WTC11 (cell line): ENCODE measurements around the gene ZDHHC14. TPM values are rescaled to one million over a fixed set of nuclear protein-coding genes. Genes with fewer than 3 reads are reported as not detected.

Experiments
- ATAC-seq: fragments of 200-7000 bp; cut with Tn5 transposase; 2 replicates; pipeline ENCODE4 v1.10.0; 2021; ENCODE audit warnings: mild to moderate bottlenecking, moderate library complexity
- CTCF ChIA-PET: fragments of 300-600 bp; sonication (Branson Sonifier 250); formaldehyde crosslinking; loops from one replicate; lab custom pipeline; 2021; ENCODE audit warnings: antibody characterized with exemption; lab: Charles Lee
- POLR2A ChIA-PET: fragments of 350-600 bp; sonication (Branson Sonifier 250); formaldehyde crosslinking; loops from one replicate; lab custom pipeline; 2021; ENCODE audit warnings: antibody characterized with exemption; lab: Charles Lee
- DNase-seq: peaks from one replicate; pipeline ENCODE4 v3.0.0; 2021; ENCODE audit warnings: low spot score
- H3K27ac Mint-ChIP-seq: 2 replicates; pipeline ENCODE4 v1.8.0; 2021; ENCODE audit warnings: mixed read lengths
- H3K27me3 Mint-ChIP-seq: 2 replicates; pipeline ENCODE4 v1.8.0; 2021; ENCODE audit warnings: low read depth, mild to moderate bottlenecking, moderate library complexity, mixed read lengths
- H3K36me3 Mint-ChIP-seq: 2 replicates; pipeline ENCODE4 v1.8.0; 2021; ENCODE audit warnings: mixed read lengths
- H3K4me1 Mint-ChIP-seq: 2 replicates; pipeline ENCODE4 v1.8.0; 2022; ENCODE audit warnings: mixed read lengths
- H3K4me3 Mint-ChIP-seq: 2 replicates; pipeline ENCODE4 v1.8.0; 2021; ENCODE audit warnings: mild to moderate bottlenecking, moderate library complexity, mixed read lengths
- H3K9me3 Mint-ChIP-seq: 2 replicates; pipeline ENCODE4 v1.8.0; 2021; ENCODE audit warnings: mixed read lengths
- ARID4B ChIP-seq: sonication (generic); formaldehyde crosslinking; IDR thresholded peaks from 2 replicates; pipeline ENCODE4 v1.8.0; 2023; ENCODE audit warnings: missing genetic modification reagents, mild to moderate bottlenecking, borderline replicate concordance
- ATF6 ChIP-seq: sonication (generic); formaldehyde crosslinking; IDR thresholded peaks from 2 replicates; pipeline ENCODE4 v1.8.1; 2023; ENCODE audit warnings: mild to moderate bottlenecking, missing genetic modification reagents
- GABPB1 ChIP-seq: sonication (generic); formaldehyde crosslinking; IDR thresholded peaks from 2 replicates; pipeline ENCODE4 v1.8.1; 2023; ENCODE audit warnings: mild to moderate bottlenecking, missing genetic modification reagents
- HMGXB4 ChIP-seq: sonication (generic); formaldehyde crosslinking; IDR thresholded peaks from 2 replicates; pipeline ENCODE4 v1.8.1; 2023; ENCODE audit warnings: mild to moderate bottlenecking, moderate library complexity, missing genetic modification reagents
- JUN ChIP-seq: sonication (generic); formaldehyde crosslinking; IDR thresholded peaks from 2 replicates; pipeline ENCODE4 v1.8.0; 2023; ENCODE audit warnings: mild to moderate bottlenecking, missing genetic modification reagents
- MXD4 ChIP-seq: fragments of 250-450 bp; sonication (Bioruptor Pico); IDR thresholded peaks from 2 replicates; pipeline ENCODE4 v1.8.0; 2021; ENCODE audit warnings: mild to moderate bottlenecking, moderate library complexity, borderline replicate concordance
- NR2C2 ChIP-seq: sonication (generic); formaldehyde crosslinking; IDR thresholded peaks from 2 replicates; pipeline ENCODE4 v1.8.0; 2022; ENCODE audit warnings: mild to moderate bottlenecking, missing genetic modification reagents
- NR3C1 ChIP-seq: sonication (generic); formaldehyde crosslinking; conservative IDR thresholded peaks from 2 replicates; pipeline ENCODE4 v1.8.1; 2023; ENCODE audit warnings: low read depth, mild to moderate bottlenecking, missing genetic modification reagents
- SP1 ChIP-seq: sonication (generic); formaldehyde crosslinking; conservative IDR thresholded peaks from 2 replicates; pipeline ENCODE4 v1.8.1; 2022; ENCODE audit warnings: missing genetic modification reagents
- USF1 ChIP-seq: sonication (generic); formaldehyde crosslinking; IDR thresholded peaks from 2 replicates; pipeline ENCODE4 v1.8.0; 2022; ENCODE audit warnings: mild to moderate bottlenecking, missing genetic modification reagents
- total RNA-seq: library from RNA; stranded (reverse); gene quantifications from 3 replicates; pipeline ENCODE4 v1.2.3, GENCODE V29; 2021
- TF ChIP-seq, protein P1 (sequence below): fragments of 250-450 bp; sonication (Bioruptor Pico); IDR thresholded peaks from 2 replicates; pipeline ENCODE4 v1.8.0; 2021; ENCODE audit warnings: mild to moderate bottlenecking

Gene ZDHHC14
- total RNA-seq, 1 experiment from 2014 or later: 6.6 TPM

DNA sequence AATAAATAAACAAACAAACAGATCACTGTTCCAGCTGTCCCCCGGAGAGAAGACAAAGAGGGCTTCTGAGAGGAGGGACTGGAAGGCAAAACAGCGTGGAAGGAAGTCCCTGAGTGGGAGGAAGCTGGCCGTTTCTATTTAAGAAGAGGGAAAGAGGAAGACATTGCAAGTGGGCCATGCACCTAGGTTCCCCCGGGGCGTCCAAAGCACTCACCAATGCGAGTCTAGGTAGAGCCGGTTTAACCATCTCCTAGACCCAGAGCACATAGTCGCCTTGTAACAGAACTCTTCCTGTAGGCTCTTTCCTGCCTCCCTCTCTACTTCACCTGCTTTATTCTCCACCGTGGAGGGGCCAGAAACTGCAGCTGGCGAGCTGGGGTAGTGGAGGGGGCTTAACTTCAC, 158.4 kb downstream of the ZDHHC14 start:
- no peak overlapping the region for H3K27ac Mint-ChIP-seq
- ChIA-PET CTCF (no interaction called here), POLR2A (no interaction called here)
- peaks cover 8% of the 10 kb centered on the region for H3K36me3 Mint-ChIP-seq
- peaks cover under 1% of the 10 kb centered on the region; the same call in 1 of the 2 replicates for H3K9me3 Mint-ChIP-seq
- ATAC-seq: no peak
- H3K27me3 Mint-ChIP-seq: no peaks in the 10 kb centered on the region
- H3K4me3 Mint-ChIP-seq: no peak overlapping the region
- H3K4me1 Mint-ChIP-seq: peaks cover 34% of the 10 kb centered on the region
- DNase-seq: no peak
- TF ChIP-seq USF1 (no peak), HMGXB4 (CRISPR knock-in tag) (no peak), ATF6 (CRISPR knock-in tag) (no peak), SP1 (CRISPR knock-in tag) (no peak), ARID4B (CRISPR knock-in tag) (no peak), JUN (CRISPR knock-in tag) (no peak), NR2C2 (CRISPR knock-in tag) (no peak), MXD4 (no peak)
- TF ChIP-seq, protein P1, sequence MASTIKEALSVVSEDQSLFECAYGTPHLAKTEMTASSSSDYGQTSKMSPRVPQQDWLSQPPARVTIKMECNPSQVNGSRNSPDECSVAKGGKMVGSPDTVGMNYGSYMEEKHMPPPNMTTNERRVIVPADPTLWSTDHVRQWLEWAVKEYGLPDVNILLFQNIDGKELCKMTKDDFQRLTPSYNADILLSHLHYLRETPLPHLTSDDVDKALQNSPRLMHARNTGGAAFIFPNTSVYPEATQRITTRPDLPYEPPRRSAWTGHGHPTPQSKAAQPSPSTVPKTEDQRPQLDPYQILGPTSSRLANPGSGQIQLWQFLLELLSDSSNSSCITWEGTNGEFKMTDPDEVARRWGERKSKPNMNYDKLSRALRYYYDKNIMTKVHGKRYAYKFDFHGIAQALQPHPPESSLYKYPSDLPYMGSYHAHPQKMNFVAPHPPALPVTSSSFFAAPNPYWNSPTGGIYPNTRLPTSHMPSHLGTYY: no peak

DNA sequence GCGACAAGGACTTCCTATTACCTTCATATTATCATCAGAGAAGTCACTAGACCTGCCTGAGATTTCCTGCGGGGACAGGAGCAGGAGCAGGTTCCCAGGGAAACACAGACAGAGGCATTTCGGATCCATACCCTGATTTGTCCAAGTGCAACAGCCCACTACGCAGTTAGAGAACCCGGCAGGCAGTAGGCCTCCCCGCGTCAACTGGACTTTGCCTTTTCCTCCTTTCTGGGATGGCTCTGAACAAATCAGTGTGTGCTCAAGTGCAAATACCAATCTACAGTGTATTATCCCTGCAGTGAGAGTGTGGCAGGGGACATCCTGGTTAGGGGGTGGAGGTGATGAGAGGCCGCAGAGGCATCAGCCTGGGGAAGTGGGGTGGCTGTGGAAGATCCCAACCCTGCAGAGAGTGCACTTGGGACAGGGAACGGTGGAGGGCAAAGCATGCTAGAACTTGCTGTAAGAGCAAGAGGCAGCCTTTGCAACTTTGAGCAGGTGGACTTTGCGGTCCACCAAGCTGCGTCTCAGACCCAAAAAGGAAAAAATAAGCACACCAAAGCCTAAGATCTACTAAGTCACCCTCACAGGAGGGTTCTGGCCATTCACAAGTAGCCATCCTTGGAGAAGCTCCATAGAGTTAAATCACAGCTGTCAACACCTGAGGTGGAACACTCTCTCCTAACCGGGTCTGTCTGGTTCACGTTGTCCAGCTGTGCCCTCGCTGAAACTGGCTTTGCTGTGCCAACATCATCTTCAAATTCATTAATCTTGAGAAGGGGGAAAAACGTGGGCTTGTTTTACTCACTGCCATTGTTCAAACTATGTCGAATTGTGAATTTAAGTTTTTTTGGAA, 159.1 kb downstream of the ZDHHC14 start:
- TF ChIP-seq GABPB1 (CRISPR knock-in tag) (peak; percentile 73; the same call in 1 of the 2 replicates), NR3C1 (CRISPR knock-in tag) (no peak)
- Mint-ChIP-seq H3K4me1 (peaks cover 28% of the 10 kb centered on the region), H3K4me3 (no peak overlapping the region), H3K27me3 (no peaks in the 10 kb centered on the region), H3K9me3 (peaks cover 7% of the 10 kb centered on the region), H3K27ac (no peak overlapping the region), H3K36me3 (peaks cover 15% of the 10 kb centered on the region)
- CTCF ChIA-PET: no interaction called here
- ATAC-seq (no peak; the same call in 1 of the 2 replicates), DNase-seq (no peak)
- POLR2A ChIA-PET: no interaction called here
